Measurements from ENCODE around the gene ABI3BP. TPM values are rescaled to one million over a fixed set of nuclear protein-coding genes. Genes with fewer than 3 reads are reported as not detected.
"Not testable (repeated sequence)": the region's sequence is repeated elsewhere in the genome, so short reads cannot be mapped to it uniquely, and the experiment has no call there.

The ABI3BP gene
- total RNA-seq, 4 donors from 2014 or later = 18.2 to 77.0 (median 29.4) TPM

- Histone ChIP-seq H3K9me3 (no peaks in the 10 kb centered on the region), H3K4me3 (no peak overlapping the region), H3K27ac (no peak overlapping the region), H3K27me3 (no peaks in the 10 kb centered on the region), H3K4me1 (no peaks in the 10 kb centered on the region), H3K36me3 (no peaks in the 10 kb centered on the region)
- no peak for DNase-seq
- TF ChIP-seq, protein P1, sequence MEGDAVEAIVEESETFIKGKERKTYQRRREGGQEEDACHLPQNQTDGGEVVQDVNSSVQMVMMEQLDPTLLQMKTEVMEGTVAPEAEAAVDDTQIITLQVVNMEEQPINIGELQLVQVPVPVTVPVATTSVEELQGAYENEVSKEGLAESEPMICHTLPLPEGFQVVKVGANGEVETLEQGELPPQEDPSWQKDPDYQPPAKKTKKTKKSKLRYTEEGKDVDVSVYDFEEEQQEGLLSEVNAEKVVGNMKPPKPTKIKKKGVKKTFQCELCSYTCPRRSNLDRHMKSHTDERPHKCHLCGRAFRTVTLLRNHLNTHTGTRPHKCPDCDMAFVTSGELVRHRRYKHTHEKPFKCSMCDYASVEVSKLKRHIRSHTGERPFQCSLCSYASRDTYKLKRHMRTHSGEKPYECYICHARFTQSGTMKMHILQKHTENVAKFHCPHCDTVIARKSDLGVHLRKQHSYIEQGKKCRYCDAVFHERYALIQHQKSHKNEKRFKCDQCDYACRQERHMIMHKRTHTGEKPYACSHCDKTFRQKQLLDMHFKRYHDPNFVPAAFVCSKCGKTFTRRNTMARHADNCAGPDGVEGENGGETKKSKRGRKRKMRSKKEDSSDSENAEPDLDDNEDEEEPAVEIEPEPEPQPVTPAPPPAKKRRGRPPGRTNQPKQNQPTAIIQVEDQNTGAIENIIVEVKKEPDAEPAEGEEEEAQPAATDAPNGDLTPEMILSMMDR (IDR thresholded peaks at IDR 0.05) = no peak
- no peak for TF ChIP-seq POLR2A (IDR thresholded peaks at IDR 0.05)
Observed at GRCh38 chr3:100956276-100956675, 36.9 kb downstream of the ABI3BP start.

DNA sequence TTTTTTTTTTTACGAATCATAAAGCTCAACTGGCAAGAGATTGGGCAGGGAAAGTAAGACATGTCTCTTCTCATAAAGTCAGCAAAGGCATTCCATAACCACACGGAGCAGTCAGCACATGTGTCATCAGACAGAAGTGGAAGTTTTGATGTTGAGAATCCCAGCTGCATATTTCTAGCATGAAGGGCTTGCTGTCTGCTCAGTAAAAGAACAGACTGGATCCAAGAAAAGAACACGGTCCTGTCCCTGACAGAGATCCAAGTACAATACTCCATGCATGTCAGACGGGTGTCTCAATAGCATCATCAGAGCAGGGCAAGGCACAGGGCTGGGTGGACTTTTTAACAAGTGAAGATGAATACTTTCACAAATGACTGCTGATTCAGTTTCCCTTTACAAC is 38.2 kb downstream of the ABI3BP start:
- Histone ChIP-seq H3K9me3 (no peaks in the 10 kb centered on the region), H3K27ac (peak overlapping the region in 1 of 4 donors; percentile 60), H3K4me3 (no peak overlapping the region), H3K4me1 (no peaks in the 10 kb centered on the region), H3K36me3 (no peaks in the 10 kb centered on the region), H3K27me3 (no peaks in the 10 kb centered on the region)
- DNase-seq = no peak
- TF ChIP-seq POLR2A (IDR thresholded peaks at IDR 0.05) = no peak
- TF ChIP-seq, protein P1 (IDR thresholded peaks at IDR 0.05) = no peak

DNA sequence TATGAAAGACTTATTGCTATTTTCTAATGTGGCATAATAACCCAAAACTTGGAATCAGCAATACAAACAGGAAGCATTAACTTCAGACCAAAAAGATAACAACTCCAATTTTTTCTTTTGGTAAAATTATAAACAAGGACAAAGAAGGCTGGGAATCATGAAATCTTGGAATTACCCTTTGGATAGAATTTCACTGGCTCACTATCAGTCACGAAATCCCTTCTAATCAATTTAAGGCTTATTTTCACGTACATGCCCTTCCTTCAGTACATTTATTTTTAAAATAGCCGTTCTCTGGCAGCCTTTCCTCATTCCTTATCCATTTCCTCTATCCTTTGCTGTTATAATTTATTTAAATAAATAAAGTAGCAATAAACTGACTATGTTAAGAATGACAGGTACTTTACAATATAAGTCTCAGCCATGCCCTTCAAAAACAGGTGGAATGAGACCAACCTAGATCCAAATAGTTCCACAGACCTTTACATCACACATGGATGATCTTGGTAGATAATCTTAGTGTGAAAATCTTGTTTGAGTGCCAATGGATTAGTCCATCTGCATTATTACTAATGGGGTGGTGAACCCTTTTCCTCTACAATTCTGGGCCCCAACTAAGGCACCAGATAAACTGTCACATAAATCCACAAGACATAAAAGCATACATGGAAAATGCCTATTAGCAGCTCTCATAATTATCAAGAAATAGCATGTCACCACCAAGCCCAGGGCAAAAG is 38.9 kb downstream of the ABI3BP start:
- Histone ChIP-seq H3K9me3 (no peaks in the 10 kb centered on the region), H3K27ac (peak overlapping the region in 3 of 4 donors; percentile 5 to 60 (median 14)), H3K4me1 (no peaks in the 10 kb centered on the region), H3K36me3 (no peaks in the 10 kb centered on the region), H3K4me3 (no peak overlapping the region), H3K27me3 (no peaks in the 10 kb centered on the region)
- no peak for DNase-seq
- no peak for TF ChIP-seq POLR2A (IDR thresholded peaks at IDR 0.05)
- TF ChIP-seq, protein P1 (IDR thresholded peaks at IDR 0.05) = no peak

DNA sequence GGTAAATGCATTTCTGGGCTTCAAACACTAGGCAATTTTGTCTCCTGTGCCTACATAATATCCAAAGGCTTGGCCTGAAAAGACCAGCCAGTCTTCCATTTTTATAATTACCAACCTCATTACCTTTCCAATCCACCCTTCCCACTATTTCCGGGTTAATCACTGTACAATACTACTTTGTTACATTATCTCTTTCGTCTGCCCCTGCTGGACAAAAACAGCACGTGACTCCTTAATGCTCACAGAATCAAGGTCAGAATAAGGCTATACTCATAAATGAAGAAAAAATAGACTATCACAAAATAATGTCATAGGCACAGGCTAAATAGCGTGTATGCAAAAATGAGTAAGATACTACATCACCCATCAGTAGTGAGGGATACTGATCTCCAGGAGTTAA is 40.1 kb downstream of the ABI3BP start:
- no peaks in the 10 kb centered on the region for H3K27me3 ChIP-seq
- H3K4me3 ChIP-seq = no peak overlapping the region
- no peak overlapping the region for H3K27ac ChIP-seq
- no peaks in the 10 kb centered on the region for H3K4me1 ChIP-seq
- DNase-seq = no peak
- H3K36me3 ChIP-seq = no peaks in the 10 kb centered on the region
- H3K9me3 ChIP-seq = no peaks in the 10 kb centered on the region
- TF ChIP-seq POLR2A (IDR thresholded peaks at IDR 0.05) = no peak
- TF ChIP-seq, protein P1 (IDR thresholded peaks at IDR 0.05) = no peak

DNA sequence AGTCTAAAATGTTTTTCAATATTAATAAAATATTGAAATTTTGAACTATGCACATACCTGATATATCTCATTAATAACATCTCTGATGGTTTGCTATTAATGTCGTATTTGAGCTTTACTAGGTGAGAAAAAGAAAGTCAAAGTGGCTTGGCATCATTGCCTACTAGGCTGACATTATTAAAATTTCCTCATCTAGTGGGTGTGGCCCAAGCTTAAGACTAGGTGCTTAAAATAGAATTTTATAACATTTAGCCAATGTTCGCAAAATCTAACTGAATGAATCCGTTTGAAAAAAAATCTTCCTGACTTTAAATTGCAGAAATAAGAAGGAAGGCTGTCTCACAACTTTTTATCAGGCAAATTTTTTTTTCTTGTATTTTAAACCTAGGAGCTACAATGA is 46.1 kb downstream of the ABI3BP start:
- Histone ChIP-seq H3K4me3 (no peak overlapping the region), H3K4me1 (no peaks in the 10 kb centered on the region), H3K27ac (no peak overlapping the region), H3K27me3 (no peaks in the 10 kb centered on the region), H3K9me3 (no peaks in the 10 kb centered on the region), H3K36me3 (no peaks in the 10 kb centered on the region)
- TF ChIP-seq, protein P1 (IDR thresholded peaks at IDR 0.05) = no peak
- TF ChIP-seq POLR2A (IDR thresholded peaks at IDR 0.05) = no peak
- no peak for DNase-seq

DNA sequence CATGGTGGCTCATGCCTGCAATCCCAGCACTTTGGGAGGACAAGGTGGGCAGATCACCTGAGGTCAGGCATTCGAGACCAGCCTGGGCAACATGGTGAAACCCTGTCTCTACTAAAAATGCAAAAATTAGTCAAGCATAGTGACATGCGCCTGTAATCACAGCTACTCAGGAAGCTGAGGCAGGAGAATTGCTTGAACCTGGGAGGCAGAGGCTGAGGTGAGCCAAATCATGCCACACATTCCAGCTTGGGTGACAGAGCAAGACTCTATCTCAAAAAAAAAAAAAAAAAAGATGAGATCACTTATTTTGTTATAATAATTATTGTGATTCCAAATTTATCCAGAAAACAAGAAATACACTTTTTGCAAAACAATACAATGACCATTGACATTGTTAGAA is 47.1 kb downstream of the ABI3BP start:
- DNase-seq, H3K27me3 ChIP-seq, H3K4me3 ChIP-seq, H3K36me3 ChIP-seq, H3K27ac ChIP-seq, H3K9me3 ChIP-seq, H3K4me1 ChIP-seq: not testable (repeated sequence)

Data from Peyer's patch (tissue), 4 donors.